Stimulated activated CD8-positive, alpha-beta memory T cell treated with anti-CD3 and anti-CD28 coated beads, Interleukin-12 subunit alpha, Interleukin-12 subunit beta, amount 100 ng/mL, for 1 hour (primary cell): Measurements from ENCODE around the gene CENPA.
"Not testable (repeated sequence)": the region's sequence is repeated elsewhere in the genome, so short reads cannot be mapped to it uniquely, and the experiment has no call there.

Source experiments
- DNase-seq: peaks from one replicate; pipeline ENCODE4 v3.0.0-alpha.2; 2020; ENCODE audit warnings: low read depth

Gene CENPA

GRCh38 chr2:26785431-26786206 is at the start of gene CENPA:
TSS of gene CENPA (plus strand) at chr2:26786056. CDS start at chr2:26786197, 141 bp downstream.
- DNase-seq, result peak; percentile 92

GRCh38 chr2:26737221-26737620 is 48.6 kb upstream of the CENPA start:
- DNase-seq, result no peak

DNA sequence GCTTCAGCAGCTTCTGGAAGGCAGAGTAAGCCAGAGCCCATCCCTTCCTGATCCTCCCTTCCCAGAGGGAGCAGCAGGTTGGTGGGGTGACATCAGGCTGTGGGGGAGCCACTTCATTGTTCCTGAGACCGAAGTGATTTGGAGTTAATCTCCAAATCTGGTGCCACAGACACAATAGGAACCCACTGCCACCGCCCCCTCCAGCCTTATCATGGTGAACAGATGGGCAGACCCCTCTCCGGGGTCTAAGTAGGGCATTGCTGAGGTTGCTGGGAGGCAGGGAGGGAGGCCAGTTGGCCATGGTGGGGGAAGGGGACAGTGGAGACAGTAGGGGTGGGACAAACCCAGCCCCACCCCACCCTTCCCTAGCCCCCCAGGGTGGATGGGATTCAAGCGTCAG is 47.4 kb upstream of the CENPA start:
- no peak for DNase-seq

DNA sequence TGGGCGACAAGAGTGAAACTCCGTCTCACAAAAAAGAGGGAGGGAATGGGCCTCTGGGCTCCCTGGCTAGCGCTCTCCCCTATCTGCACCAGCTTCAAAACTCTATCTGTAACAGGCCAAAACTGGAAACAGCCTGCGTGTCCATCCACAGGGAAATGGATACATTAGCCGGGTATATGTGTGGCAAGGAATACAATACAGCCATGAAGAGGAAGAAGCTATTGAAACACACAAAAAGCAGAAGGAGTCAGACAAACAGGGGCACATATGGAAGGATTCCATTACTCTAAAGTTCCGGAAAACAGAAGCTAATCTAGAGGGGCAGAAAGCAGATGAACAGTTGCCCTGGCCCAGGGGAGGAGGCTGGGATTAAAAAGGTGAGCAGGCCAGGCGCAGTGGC is 46.3 kb upstream of the CENPA start:
- DNase-seq, result no peak

DNA sequence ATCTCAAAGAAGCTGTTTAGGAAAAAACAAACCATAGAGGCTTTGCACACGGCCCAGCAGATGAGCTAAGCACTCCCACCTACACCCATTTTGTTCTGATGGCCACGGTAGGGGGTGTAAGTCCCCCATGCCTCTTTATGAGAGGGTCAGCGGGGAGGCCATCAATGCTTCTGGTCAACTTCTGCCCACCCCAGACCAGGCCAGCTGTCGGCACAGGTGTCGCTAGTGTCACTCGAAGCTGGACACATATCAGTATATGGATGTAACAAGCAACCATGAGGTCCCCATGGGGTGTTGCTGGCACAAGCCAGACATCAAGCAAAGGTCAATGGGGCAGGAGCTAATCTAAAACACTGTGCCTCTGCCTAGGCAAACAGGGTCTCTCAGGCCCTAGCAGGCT is 45.5 kb upstream of the CENPA start:
- DNase-seq, result no peak

DNA sequence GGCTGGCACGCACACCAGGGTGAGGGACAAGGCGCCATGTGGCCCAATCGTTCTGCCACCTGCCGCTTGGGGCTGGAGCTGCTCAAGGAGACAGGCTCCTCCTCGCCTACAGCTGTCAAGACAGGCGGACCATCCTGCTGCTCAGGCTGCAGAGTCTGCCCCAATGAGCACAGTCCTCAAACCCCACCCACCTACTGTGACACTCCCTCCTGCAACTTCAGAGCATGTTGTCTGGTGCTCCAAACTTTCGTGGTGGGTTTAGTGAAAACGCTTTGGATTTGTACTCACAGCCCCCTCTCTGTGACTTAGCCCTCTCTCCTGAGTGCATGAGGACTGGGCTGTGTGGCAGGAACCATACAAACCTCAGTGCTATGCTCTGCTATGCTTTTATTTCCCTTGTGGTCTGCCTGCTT is 45.0 kb upstream of the CENPA start:
- DNase-seq, result no peak

DNA sequence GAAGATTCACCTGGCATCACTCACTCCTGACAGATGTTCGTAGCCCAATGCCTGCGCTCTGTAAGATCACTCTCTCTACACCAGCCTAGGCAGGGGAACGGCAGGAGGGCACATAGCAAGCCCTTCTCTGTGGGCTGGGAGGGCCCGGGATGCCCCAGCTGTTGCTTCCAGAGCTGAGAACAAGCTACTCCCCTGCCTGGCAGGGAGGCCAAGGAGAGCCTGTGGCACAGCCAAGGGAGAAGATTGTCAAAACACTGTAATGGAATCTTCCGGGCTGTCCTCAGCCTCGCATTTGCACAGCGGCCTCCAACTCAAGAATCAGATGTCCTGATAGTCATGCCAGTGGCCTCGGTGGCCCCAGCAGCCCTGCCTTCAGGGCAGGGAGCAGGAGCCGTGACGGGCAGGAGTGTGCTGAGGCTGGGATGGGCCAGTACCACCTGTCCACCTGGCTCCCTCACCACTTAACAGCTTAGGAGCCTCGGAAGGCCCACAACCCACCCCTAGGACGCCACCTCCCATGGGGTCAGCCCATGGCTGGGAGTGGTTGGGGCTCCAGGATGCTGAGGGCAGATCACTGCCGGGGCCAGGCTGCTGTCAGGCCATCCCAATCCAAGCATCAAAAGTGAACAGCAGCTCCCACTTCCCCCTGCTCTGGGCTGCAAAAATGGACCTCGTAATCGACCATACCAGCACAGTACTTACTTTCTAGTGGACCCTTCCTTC is 43.6 kb upstream of the CENPA start:
- DNase-seq, result no peak

DNA sequence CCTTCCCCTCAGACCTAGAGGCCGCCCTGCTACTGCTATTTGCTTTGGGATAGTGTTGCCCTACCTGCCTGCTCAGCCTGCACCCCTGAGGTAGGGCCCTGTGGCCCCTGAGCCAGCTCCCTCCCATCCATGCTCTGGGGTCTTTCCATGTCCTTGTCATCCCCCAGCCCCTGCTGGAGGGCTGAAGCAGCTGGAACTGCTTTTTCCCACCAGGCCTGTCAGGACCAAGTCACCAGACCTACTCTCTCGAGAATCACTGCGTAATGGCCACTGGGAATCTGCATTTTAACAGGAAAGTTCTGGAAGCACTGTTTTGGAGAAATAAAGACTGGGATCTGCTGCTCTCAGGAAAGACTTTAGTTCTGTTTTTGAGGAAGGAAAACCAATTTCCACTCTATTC is 42.0 kb upstream of the CENPA start:
- DNase-seq, result no peak

DNA sequence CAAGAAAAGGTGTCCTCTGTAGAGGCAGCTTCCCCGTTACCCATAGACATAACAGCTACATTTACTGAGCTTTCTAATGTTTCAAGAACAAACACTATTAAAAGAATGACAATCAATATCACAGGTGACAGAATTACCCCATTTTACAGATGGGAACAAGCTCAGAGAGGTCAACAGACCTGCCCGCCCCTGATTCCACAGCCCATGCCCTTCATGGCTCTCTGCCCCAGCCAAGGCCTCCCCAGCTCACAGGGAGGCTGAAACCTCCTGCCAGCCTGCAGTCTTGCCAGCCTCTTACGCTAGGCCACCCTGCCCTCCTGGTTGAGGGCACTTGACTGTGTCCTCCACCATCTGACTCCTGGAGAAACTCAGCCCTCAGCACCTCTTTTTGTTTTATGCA is 40.9 kb upstream of the CENPA start:
- DNase-seq, result no peak

GRCh38 chr2:26745609-26746327 is 40.1 kb upstream of the CENPA start:
- DNase-seq, result peak; percentile 68

DNA sequence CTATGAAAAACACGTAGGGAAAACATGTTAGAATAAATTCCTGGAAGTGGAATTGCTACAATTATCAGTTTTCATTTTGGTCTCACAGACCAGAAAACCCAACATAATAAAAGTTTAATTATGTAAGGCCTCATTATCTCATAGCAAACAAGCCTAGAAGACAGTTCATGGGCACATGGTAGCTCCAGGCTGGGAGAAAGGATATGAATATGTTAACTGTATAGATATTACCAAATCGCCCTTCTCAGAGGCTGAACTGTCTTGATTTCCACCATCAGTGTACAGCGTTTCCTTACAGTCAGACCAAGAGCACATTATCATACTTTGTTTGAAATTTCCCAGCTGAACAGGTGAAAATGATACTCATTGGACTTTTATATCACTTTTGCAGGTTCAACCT is 38.9 kb upstream of the CENPA start:
- no peak for DNase-seq

- DNase-seq, result not testable (repeated sequence)
Measured at GRCh38 chr2:26749787-26750420, 36.0 kb upstream of the CENPA start.

GRCh38 chr2:26750467-26750866 is 35.4 kb upstream of the CENPA start:
- not testable (repeated sequence) for DNase-seq

- no peak for DNase-seq
Measured at GRCh38 chr2:26752656-26753055, 33.2 kb upstream of the CENPA start.

DNA sequence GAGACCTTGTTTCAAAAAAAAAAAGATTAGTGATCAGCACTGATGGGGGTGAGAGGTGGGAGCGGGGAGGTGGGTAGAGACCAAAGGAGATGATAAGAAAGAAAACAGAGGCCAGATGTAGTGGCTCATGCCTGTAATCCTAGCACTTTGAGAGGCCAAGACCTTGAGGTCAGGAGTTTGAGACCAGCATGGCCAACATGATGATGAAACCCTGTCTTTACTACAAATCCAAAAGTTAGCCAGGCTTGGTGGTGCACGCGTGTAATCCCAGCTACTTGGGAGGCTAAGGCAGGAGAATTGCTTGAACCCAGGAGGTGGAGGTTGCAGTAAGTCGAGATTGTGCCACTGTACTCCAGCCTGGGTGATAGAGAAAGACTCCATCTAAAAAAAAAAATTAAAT is 31.3 kb upstream of the CENPA start:
- no peak for DNase-seq

DNA sequence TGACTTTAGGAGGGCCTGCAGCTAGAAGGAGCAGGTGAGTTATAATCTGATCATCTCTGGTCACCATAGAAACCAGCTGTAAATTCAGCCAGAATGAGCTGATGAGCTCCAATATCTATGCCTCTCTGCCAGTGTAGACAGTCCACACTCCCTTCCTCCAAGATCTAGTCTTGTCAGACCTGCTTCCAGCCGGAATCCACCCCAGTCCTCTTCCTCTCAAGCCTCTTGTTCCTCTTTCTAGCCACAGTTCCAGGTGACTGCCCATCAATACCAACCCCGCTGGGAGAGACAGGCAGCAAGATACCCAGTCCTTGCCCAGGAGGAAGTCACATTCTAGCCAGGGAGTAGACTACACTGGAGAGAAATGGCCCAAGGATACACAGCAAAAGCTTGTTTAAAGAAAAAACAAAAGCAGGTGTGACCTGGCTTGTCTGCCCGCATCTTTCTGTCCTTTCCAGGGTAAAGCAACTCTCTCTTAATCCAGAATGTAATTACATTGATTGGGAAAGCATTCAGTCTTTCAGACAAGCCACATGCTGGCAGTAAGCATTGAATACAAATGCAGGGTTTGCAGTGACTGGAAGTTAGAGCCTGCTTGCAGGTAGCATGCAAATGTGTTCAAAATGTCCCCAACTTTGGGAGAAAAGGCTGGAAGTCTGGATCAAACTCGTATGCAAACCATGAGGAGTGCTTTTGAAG is 30.7 kb upstream of the CENPA start:
- DNase-seq, result no peak

GRCh38 chr2:26756337-26756736 is 29.5 kb upstream of the CENPA start:
- DNase-seq, result no peak

DNA sequence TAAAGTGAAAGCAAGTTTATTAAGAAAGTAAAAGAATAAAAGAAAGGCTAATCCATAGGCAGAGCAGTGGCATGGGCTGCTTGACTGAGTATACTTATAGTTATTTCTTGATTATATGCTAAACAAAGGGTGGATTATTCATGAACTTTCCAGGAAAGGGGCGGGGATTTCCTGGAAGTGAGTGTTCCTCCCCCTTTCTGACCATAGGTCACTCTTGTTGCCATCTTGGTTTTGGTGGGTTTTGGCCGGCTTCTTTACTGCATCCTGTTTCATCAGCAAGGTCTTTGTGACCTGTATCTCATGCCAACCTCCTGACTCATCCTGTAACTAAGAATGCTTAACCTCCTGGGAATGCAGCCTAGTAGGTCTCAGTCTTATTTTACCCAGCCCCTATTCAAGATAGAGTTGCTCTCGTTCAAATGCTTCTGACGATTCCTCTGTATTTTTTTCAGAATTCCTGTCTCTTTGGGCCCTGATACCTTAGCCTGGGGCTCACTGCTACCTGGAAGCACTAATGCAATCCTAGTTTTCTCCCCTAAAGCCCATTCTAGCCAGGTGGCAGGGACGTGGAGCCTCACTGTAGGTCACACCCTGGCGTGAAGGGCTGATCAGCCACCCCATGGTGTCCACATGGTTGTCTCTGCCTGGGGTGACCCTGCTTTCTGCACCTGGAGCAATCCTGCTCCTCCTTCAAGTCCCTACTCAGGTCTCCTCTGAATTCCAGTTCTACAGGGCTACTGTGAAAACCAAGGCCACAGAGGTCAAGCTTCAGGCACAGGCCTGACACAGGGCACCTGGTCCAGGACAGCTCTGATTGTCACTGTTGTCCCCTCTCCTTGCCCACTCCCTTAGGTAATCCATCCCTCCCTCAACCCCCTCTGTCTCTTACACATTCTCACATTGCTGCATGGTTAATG is 27.7 kb upstream of the CENPA start:
- no peak for DNase-seq

GRCh38 chr2:26758790-26759321 is 27.0 kb upstream of the CENPA start:
- DNase-seq, result no peak

DNA sequence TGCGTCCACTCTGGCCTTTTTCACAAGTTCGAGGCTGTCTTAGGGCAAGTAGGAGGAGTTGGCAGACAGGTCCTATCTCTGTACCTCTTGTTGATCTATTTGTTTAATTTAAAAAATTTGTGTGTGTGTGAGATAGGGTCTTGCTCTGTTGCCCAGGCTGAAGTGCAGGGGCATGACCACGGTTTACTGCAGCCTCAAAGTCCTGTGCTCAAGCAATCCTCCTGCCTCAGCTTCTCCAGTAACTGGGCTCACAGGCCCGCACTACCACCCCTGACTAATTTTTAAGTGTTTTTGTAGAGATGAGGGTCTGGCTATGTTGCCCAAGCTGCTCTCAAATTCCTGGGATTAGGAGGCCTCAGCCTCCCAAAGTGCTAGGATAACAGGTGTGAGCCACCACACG is 26.0 kb upstream of the CENPA start:
- no peak for DNase-seq
